Upper lobe of left lung (tissue), 6 donors: ENCODE data around the gene LRP5. TPM values are rescaled to one million over a fixed set of nuclear protein-coding genes. Genes with fewer than 3 reads are reported as not detected.

Experiments used
- ATAC-seq, 2 donors: fragments of 200-7000 bp; cut with Tn5 transposase; one replicate each; pipeline ENCODE4 v1.9.1; 2022; ENCODE audit warnings: mild to moderate bottlenecking in 2 of 2, moderate library complexity in 2 of 2; ENCODE audit not compliant: low FRiP score in 2 of 2
- DNase-seq, 2 donors: peaks; one replicate each; pipeline ENCODE4 v3.0.0-alpha.2; 2019 to 2020
- H3K27ac ChIP-seq, 4 donors: fragments of 200-600 bp; sonication (generic); one replicate each; pipeline ENCODE4 v1.5.1; 2016 to 2019
- H3K27me3 ChIP-seq, 4 donors: fragments of 200-600 bp; sonication (generic); one replicate each; pipeline ENCODE4 v1.5.1; 2017 to 2019
- H3K36me3 ChIP-seq, 4 donors: fragments of 200-600 bp; sonication (generic); one replicate each; pipeline ENCODE4 v1.5.1; 2016 to 2019
- H3K4me1 ChIP-seq, 4 donors: fragments of 200-600 bp; sonication (generic); one replicate each; pipeline ENCODE4 v1.5.1; 2018 to 2019
- H3K4me3 ChIP-seq, 4 donors: fragments of 200-600 bp; sonication (generic); one replicate each; pipeline ENCODE4 v1.5.1; 2017 to 2019; ENCODE audit warnings: mild to moderate bottlenecking in 2 of 4, moderate library complexity in 1 of 4
- H3K9me3 ChIP-seq, 4 donors: fragments of 200-600 bp; sonication (generic); one replicate each; pipeline ENCODE4 v1.5.1; 2018 to 2019
- CTCF ChIP-seq, 6 experiments: fragments of 450-650 bp in 4 of 6; fragments of 200-600 bp in 2 of 6; sonication (generic) in 2 of 6; IDR thresholded peaks; one replicate each; pipeline ENCODE4 v1.5.1; 2016 to 2019; ENCODE audit warnings: antibody characterized with exemption in 6 of 6
- EP300 ChIP-seq, 4 donors: sonication (generic); formaldehyde crosslinking; IDR thresholded peaks; one replicate each; pipeline ENCODE4 v1.5.1; 2017; ENCODE audit warnings: antibody characterized with exemption in 4 of 4, control low read depth in 2 of 4
- POLR2A ChIP-seq, 4 donors: fragments of 450-650 bp; IDR thresholded peaks; one replicate each; pipeline ENCODE4 v1.5.1; 2016 to 2017; ENCODE audit warnings: antibody characterized with exemption in 4 of 4, mild to moderate bottlenecking in 2 of 4
- POLR2AphosphoS5 ChIP-seq, 2 donors: sonication (generic); formaldehyde crosslinking; IDR thresholded peaks; one replicate each; pipeline ENCODE4 v1.5.1; 2017; ENCODE audit warnings: antibody characterized with exemption in 2 of 2
- WGBS, 2 donors: methylation state at CpG; one replicate each; pipeline ENCODE4 v1.1.5; 2017 to 2018; 5-methylcytosine and 5-hydroxymethylcytosine counted together
- total RNA-seq, 6 donors: library from RNA; depleted of rRNA in 4 of 6; stranded (reverse); fragments of >200 nt in 4 of 6; gene quantifications; one replicate each; pipeline versions ENCODE4 v1.1.0 to v1.2.1, GENCODE V29; 2016 to 2021
- donor health status: DM: no; HTN: no; CAD: no; lungs with moderate emphysema.
- donor health status: DM: no; HTN: yes; CAD: no; lungs with severe emphysema.

The LRP5 gene
- total RNA-seq, 6 donors from 2014 or later: 51.5 to 79.4 (median 67.6) TPM

DNA sequence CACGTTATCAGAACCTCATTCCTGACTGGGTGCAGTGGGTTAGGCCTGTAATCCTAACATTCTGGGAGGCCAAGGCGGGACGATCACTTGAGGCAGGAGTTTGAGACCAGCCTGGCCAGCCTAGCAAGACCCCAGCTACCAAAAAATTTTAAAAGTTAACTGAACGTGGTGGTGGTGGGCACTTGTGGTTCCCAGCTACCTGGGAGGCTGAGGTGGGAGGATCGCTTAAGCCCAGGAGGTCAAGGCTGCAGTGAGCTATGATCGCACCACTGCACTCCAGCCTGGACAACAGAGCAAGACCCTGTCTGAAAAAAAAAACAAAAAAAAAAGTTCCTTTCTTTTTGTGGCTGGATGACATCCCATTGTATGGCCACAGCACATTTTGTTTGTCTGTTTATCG is 80.4 kb downstream of the LRP5 start:
- H3K9me3 ChIP-seq: no peaks in the 10 kb centered on the region
- no peak for TF ChIP-seq POLR2A (IDR thresholded peaks at IDR 0.05)
- no peak for TF ChIP-seq EP300 (IDR thresholded peaks at IDR 0.05)
- no peak for TF ChIP-seq POLR2AphosphoS5 (IDR thresholded peaks at IDR 0.05)
- no peak for TF ChIP-seq CTCF (IDR thresholded peaks at IDR 0.05)
- WGBS, 2 donors: 92% methylated on average over 7 of the region's 7 CpGs
- ATAC-seq (no peak), DNase-seq (no peak)
- no peaks in the 10 kb centered on the region for H3K4me1 ChIP-seq
- no peaks in the 10 kb centered on the region for H3K27me3 ChIP-seq
- H3K27ac ChIP-seq: no peak overlapping the region
- H3K4me3 ChIP-seq: no peak overlapping the region
- peaks cover 0 to 31% (median 5%) of the 10 kb centered on the region in 4 donors for H3K36me3 ChIP-seq

- 91 to 94% methylated on average over 12 of the region's 12 CpGs for WGBS, 2 donors
Measured at GRCh38 chr11:68396516-68396915, 84.1 kb downstream of the LRP5 start.

DNA sequence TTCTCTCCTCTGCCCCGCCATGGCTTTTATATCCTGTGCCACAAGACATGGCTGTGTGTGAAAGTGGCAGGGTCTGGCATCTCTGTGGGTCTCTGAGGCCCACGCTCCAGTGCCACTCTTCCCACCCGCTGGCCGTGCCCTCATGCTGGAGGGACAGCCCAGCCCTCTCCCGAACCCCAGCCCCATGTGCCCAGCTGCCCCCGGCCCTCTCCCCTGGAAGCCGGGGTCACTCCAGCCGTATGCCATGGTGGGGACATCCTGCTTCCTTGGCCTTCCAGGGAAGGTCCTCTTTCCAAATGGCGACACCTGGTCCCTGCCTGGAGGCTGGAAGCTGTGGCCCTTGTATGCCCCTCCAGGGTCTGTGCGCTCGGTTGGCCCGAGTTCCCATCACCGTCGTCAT is 84.9 kb downstream of the LRP5 start:
- no peak overlapping the region for H3K4me3 ChIP-seq
- H3K4me1 ChIP-seq: peaks cover 18 to 28% (median 24%) of the 10 kb centered on the region in 4 donors
- WGBS, 2 donors: 91 to 97% methylated on average over 8 to 13 of the region's 14 CpGs
- no peak overlapping the region for H3K27ac ChIP-seq
- peaks cover 0 to 4% (median 0%) of the 10 kb centered on the region in 4 donors for H3K36me3 ChIP-seq
- DNase-seq (peak in 1 of 2 donors; percentile 54), ATAC-seq (no peak)
- H3K9me3 ChIP-seq: no peaks in the 10 kb centered on the region
- H3K27me3 ChIP-seq: no peaks in the 10 kb centered on the region
- TF ChIP-seq CTCF (IDR thresholded peaks at IDR 0.05) (no peak), POLR2AphosphoS5 (IDR thresholded peaks at IDR 0.05) (no peak), EP300 (IDR thresholded peaks at IDR 0.05) (no peak), POLR2A (IDR thresholded peaks at IDR 0.05) (no peak)

More at GRCh38 chr11:68396516-68396915, 84.1 kb downstream of the LRP5 start:
- Histone ChIP-seq H3K27ac (no peak overlapping the region), H3K4me3 (no peak overlapping the region), H3K27me3 (no peaks in the 10 kb centered on the region), H3K9me3 (no peaks in the 10 kb centered on the region), H3K4me1 (peaks cover 18 to 28% (median 24%) of the 10 kb centered on the region in 4 donors), H3K36me3 (peaks cover 0 to 5% (median 2%) of the 10 kb centered on the region in 4 donors)
- no peak for TF ChIP-seq POLR2AphosphoS5 (IDR thresholded peaks at IDR 0.05)
- TF ChIP-seq POLR2A (IDR thresholded peaks at IDR 0.05): no peak
- no peak for TF ChIP-seq EP300 (IDR thresholded peaks at IDR 0.05)
- no peak for TF ChIP-seq CTCF (IDR thresholded peaks at IDR 0.05)
- ATAC-seq: no peak
- peak in 1 of 2 donors; percentile 50 for DNase-seq

DNA sequence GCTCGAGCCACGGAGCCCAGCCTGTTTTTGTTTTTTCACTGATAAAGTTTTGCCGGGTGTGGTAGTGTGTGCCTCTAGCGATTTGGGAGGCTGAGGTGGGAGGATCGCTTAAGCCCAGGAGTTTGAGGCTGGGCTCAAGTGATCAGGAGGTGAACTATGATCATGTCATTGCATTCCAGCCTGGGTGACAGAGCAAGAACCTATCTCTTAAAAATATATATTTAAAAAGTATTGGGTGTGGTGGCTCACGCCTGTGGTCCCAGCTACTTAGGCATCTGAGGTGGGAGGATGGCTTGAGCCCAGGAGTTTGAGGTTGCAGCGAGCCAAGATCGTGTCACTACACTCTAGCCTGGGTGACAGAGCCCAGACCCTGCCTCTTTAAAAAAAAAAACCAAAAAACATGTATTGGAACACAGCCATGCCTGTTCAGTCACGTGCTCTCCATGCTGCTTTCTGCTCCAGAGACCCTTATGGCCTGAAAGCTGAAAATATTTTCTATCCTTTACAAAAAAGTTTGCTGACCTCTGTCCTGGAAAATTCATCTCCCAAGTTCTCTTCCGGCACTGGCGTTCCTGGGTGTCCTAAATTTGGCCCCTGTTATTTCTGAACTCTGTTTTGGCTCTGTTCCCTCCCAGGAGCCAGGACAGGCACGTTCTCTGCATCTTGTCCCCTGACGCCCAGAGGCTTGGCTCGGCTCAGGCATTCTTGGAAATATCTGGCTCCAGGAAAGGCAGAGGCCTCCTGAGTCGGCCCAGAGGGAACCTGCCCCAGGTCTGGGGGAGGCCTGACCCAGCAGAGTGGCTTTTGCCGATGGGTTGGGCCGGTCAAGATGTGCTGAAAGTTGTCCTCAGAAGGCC is 86.8 kb downstream of the LRP5 start:
- WGBS, 2 donors: 54 to 68% methylated on average over 12 to 17 of the region's 17 CpGs
- DNase-seq (peak in 1 of 2 donors; percentile 39), ATAC-seq (peak in 1 of 2 donors; percentile 4)
- no peak overlapping the region for H3K4me3 ChIP-seq
- TF ChIP-seq POLR2AphosphoS5 (IDR thresholded peaks at IDR 0.05) (no peak), CTCF (IDR thresholded peaks at IDR 0.05) (no peak), POLR2A (IDR thresholded peaks at IDR 0.05) (no peak), EP300 (IDR thresholded peaks at IDR 0.05) (no peak)
- peaks cover 18 to 28% (median 24%) of the 10 kb centered on the region in 4 donors for H3K4me1 ChIP-seq
- H3K36me3 ChIP-seq: peaks cover 5 to 12% (median 7%) of the 10 kb centered on the region in 4 donors
- peak overlapping the region in 3 of 4 donors; percentile 61 to 84 (median 76) for H3K27ac ChIP-seq
- no peaks in the 10 kb centered on the region for H3K27me3 ChIP-seq
- no peaks in the 10 kb centered on the region for H3K9me3 ChIP-seq
